Parathyroid adenoma (tissue), 2 donors: Measurements from ENCODE around the gene CLSTN3.

Experiments
- H2AFZ ChIP-seq: fragments of 300-600 bp; sonication (generic); one replicate; pipeline ENCODE4 v1.7.0; 2017; ENCODE audit warnings: antibody characterized with exemption, mild to moderate bottlenecking
- H3K27ac ChIP-seq: fragments of 300-600 bp; sonication (generic); one replicate; pipeline ENCODE4 v1.7.0; 2017
- H3K27me3 ChIP-seq: fragments of 300-600 bp; sonication (generic); one replicate; pipeline ENCODE4 v1.7.0; 2017; ENCODE audit warnings: low read length; ENCODE audit not compliant: control insufficient read depth, insufficient read depth
- H3K36me3 ChIP-seq: fragments of 300-600 bp; sonication (generic); one replicate; pipeline ENCODE4 v1.7.0; 2017; ENCODE audit warnings: low read length; ENCODE audit not compliant: control insufficient read depth, insufficient read depth
- H3K4me1 ChIP-seq: fragments of 300-600 bp; sonication (generic); one replicate; pipeline ENCODE4 v1.7.0; 2017; ENCODE audit warnings: control low read depth
- H3K4me2 ChIP-seq: fragments of 300-600 bp; sonication (generic); one replicate; pipeline ENCODE4 v1.7.0; 2017; ENCODE audit warnings: low read length
- H3K4me3 ChIP-seq: fragments of 300-600 bp; sonication (generic); one replicate; pipeline ENCODE4 v1.7.0; 2017; ENCODE audit warnings: low read depth, low read length
- H3K79me2 ChIP-seq: fragments of 300-600 bp; sonication (generic); one replicate; pipeline ENCODE4 v1.7.0; 2017; ENCODE audit warnings: control low read depth
- H3K9ac ChIP-seq: fragments of 300-600 bp; sonication (generic); one replicate; pipeline ENCODE4 v1.7.0; 2017; ENCODE audit warnings: mild to moderate bottlenecking
- H3K9me3 ChIP-seq: fragments of 300-600 bp; sonication (generic); one replicate; pipeline ENCODE4 v1.7.0; 2017; ENCODE audit warnings: low read length; ENCODE audit not compliant: control insufficient read depth
- TF ChIP-seq, protein P1 (sequence below): fragments of 300-600 bp; sonication (generic); IDR thresholded peaks from one replicate; pipeline ENCODE4 v1.7.0; 2017; ENCODE audit warnings: antibody characterized with exemption, mild to moderate bottlenecking
- donor health status: primary hyperparathyroidism.

Gene CLSTN3

DNA sequence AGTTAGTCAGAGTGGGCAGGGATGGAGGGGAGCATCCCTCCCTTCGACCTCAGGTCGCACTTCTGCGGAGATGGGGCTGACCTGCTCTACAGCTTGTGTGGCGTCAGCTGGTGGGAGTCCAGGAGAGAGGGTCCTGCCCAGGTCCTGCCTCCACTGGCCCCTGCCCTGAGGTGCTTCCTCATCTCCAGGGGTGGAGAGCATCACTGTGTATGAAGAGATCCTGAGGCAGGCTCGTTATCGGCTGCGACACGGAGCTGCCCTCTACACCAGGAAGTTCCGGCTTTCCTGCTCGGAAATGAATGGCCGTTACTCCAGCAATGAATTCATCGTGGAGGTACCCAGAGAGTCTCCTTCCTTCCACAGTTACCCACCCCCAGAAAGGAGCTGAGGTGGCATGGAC is 20.2 kb downstream of the CLSTN3 start:
- Histone ChIP-seq H3K36me3 (no peaks in the 10 kb centered on the region), H3K4me2 (no peak overlapping the region), H3K79me2 (peaks cover 4% of the 10 kb centered on the region), H3K27ac (no peak overlapping the region), H3K4me3 (no peak overlapping the region), H3K9ac (no peak overlapping the region), H3K27me3 (no peaks in the 10 kb centered on the region), H2AFZ (no peak overlapping the region), H3K9me3 (no peaks in the 10 kb centered on the region), H3K4me1 (peaks cover 58% of the 10 kb centered on the region)
- TF ChIP-seq, protein P1, sequence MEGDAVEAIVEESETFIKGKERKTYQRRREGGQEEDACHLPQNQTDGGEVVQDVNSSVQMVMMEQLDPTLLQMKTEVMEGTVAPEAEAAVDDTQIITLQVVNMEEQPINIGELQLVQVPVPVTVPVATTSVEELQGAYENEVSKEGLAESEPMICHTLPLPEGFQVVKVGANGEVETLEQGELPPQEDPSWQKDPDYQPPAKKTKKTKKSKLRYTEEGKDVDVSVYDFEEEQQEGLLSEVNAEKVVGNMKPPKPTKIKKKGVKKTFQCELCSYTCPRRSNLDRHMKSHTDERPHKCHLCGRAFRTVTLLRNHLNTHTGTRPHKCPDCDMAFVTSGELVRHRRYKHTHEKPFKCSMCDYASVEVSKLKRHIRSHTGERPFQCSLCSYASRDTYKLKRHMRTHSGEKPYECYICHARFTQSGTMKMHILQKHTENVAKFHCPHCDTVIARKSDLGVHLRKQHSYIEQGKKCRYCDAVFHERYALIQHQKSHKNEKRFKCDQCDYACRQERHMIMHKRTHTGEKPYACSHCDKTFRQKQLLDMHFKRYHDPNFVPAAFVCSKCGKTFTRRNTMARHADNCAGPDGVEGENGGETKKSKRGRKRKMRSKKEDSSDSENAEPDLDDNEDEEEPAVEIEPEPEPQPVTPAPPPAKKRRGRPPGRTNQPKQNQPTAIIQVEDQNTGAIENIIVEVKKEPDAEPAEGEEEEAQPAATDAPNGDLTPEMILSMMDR = no peak

DNA sequence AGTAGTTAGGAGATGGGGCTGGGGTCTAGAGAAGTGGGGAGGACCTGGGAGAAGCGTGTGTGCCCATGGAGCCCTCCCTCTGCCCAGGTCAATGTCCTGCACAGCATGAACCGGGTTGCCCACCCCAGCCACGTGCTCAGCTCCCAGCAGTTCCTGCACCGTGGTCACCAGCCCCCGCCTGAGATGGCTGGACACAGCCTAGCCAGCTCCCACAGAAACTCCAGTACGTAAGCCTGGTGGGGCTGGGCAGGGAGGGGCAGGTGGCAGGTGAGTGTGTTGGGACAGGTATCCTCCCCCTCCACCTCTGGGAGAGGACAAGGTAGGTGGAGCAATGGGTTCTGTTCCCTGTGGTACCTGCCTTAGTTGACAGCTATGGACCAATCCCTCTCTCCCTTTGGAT is 20.7 kb downstream of the CLSTN3 start:
- Histone ChIP-seq H3K4me2 (no peak overlapping the region), H3K27ac (peak overlapping the region; percentile 96), H3K4me3 (no peak overlapping the region), H3K9me3 (no peaks in the 10 kb centered on the region), H3K36me3 (no peaks in the 10 kb centered on the region), H3K79me2 (peaks cover 4% of the 10 kb centered on the region), H2AFZ (no peak overlapping the region), H3K27me3 (no peaks in the 10 kb centered on the region), H3K9ac (no peak overlapping the region), H3K4me1 (peaks cover 58% of the 10 kb centered on the region)
- TF ChIP-seq, protein P1 = no peak

DNA sequence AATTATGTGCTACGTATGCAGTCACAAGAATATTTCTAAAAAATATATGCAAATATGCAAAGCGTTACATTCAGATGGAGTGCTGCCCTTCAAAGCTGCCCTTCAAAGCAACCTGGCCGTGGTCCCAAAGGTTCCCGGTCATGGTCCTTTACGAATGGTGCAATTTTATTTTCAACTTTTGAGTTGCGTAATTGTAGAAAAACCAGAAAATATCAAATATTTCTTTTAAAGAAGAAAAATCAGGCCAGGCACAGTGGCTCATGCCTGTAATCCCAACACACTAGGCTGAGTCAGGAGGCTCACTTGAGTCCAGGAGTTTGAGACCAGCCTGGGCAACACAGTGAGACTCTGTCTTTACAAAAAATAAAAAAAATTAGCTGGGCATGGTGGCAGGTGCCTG is 21.4 kb downstream of the CLSTN3 start:
- peaks cover 58% of the 10 kb centered on the region for H3K4me1 ChIP-seq
- peak overlapping the region; percentile 96 for H3K27ac ChIP-seq
- H3K36me3 ChIP-seq = no peaks in the 10 kb centered on the region
- H2AFZ ChIP-seq = no peak overlapping the region
- no peak overlapping the region for H3K4me3 ChIP-seq
- TF ChIP-seq, protein P1 = no peak
- H3K4me2 ChIP-seq = no peak overlapping the region
- H3K79me2 ChIP-seq = peaks cover 4% of the 10 kb centered on the region
- no peaks in the 10 kb centered on the region for H3K9me3 ChIP-seq
- no peaks in the 10 kb centered on the region for H3K27me3 ChIP-seq
- H3K9ac ChIP-seq = no peak overlapping the region

DNA sequence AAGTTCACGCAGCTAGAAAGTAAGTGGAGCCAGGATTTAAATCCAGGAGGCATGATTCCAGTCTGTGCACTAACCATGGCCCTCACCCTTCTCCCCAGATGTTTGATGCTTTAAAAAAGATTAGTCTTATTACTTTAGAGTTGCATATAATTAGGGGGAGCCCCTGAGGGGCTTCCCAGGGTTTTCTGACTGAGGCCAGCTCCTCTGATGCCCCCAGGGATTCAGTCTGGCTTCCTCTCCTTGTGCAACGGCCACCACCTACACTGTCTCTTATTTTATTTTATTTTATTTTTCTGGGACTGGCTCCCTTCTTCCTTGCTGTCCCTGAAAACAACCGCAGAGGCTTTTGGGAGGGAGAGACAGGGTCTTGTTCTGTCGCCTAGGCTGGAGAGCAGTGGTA is 22.6 kb downstream of the CLSTN3 start:
- Histone ChIP-seq H3K4me1 (peaks cover 68% of the 10 kb centered on the region), H3K9me3 (no peaks in the 10 kb centered on the region), H3K4me2 (no peak overlapping the region), H3K79me2 (peaks cover 3% of the 10 kb centered on the region), H3K36me3 (no peaks in the 10 kb centered on the region), H3K9ac (no peak overlapping the region), H3K27ac (peak overlapping the region; percentile 96), H3K4me3 (no peak overlapping the region), H2AFZ (peak overlapping the region; percentile 20), H3K27me3 (no peaks in the 10 kb centered on the region)
- TF ChIP-seq, protein P1 = no peak

DNA sequence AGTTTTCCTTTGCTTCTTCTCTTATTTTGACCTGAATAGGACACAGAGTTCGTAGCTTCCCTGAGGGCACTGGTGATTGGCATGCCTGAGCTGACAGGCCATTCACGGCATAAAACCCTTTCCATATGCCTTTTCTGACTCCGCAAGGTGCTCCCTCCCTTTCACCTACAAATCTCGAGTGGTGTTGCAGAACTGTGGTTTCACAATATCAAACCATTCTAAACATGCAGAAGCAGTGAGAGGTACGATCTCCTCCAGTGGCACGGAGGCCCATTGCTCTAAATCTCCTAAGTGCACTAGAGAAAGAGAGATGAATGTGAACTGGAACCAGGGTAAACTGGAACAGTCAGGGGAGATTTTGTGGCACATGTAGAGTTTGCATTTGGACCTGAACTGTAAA is 23.9 kb downstream of the CLSTN3 start:
- Histone ChIP-seq H3K9ac (peak overlapping the region; percentile 9), H3K27ac (peak overlapping the region; percentile 96), H3K4me2 (no peak overlapping the region), H3K4me3 (no peak overlapping the region), H3K27me3 (no peaks in the 10 kb centered on the region), H3K79me2 (peaks cover 3% of the 10 kb centered on the region), H3K4me1 (peaks cover 68% of the 10 kb centered on the region), H3K9me3 (no peaks in the 10 kb centered on the region), H3K36me3 (no peaks in the 10 kb centered on the region), H2AFZ (peak overlapping the region; percentile 56)
- TF ChIP-seq, protein P1 = no peak
